GM19025 (cell line): ENCODE measurements around the gene NXPH4.
A peak's percentile ranks its signal among the peaks of the same experiment; 100 is the strongest.

Source experiments
- ATAC-seq: cut with Tn5 transposase; IDR thresholded peaks from one replicate; pipeline ENCODE4 v1.9.1; 2021; ENCODE audit warnings: mild to moderate bottlenecking, low read depth, moderate library complexity; ENCODE audit not compliant: unreplicated experiment

The NXPH4 gene

DNA sequence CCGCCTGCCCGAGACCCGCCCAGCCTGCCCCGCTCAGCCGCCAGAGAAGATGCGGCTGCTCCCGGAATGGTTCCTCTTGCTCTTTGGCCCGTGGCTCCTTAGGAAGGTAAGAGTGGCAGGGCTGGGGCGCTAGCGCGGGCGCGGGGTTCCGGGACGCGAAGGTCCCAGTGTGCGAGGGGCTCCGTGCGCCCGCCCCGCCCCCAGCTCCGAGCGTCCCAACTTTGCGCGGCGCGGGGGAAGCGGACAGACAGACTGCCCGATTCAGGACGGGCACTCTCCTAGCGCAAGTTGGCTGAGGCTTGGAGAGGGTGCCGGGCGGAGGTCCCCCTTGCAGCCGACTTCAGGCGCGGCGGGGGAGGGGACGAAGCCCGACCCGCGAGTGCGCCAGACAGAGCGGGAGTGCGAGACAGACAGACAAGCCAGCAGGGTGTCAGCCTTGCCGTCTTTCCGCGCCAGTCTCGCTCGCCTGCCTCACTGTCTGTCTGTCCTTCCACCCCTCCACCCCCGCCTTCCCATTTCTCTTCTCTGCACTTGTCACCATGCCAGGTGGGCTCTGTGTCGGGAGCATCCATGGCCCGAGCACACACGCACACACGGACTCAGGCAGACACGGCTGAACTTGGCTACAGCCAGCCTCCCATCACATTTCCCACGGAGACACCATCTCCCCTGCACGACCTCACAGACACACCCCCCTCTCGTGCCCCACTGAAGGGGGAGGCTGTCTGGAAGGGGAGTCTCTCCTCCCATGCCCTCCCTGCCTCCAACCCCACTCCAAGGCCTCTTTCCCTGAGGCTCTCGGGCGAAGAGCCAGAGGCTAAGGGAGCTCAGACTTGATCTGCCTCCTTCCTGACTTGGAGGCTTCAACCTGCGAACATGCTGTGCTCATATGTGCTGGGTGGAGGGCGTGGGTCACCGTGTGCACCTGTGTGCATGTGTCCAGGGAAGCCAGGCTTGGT, 606 bp downstream of the NXPH4 start:
- no peak for ATAC-seq

DNA sequence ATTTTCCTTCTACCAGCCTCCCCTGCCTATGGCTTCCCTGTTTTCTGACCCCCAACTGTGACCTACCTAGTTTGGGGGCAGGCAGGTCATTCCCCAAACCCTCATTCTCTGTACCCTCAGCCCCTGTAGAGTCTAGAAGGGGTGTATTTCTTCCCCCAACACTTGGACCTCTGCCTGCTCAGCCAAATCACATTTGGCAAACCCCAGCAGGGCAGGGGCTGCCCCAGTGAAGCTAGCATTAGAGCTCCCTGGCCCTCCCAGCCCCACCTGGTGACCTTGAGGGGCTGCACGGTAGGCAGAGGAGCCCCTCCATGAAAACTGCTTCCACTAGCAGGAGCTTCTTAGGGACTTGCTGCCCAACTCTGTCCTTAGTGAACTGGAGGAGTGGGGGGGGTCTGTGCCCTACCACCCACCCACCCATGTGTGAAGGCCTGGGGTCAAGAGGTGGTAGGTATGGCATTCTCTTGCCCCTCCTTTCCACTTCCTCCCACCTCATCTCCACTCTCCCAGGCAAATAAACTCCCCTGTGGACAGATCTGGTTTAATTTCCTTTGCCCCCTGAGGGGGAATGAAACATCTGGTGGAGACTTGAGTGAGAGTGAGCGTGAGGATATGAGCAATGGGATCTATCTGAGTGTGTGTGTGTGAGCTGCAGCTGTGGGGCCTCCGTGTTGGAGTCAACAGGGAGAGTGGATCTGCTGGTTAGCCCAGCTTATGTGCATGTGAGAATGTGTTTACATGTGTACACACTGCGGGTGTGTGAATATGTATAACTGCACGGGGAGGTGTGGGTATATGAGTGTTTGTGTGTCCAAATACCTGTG, 1.6 kb downstream of the NXPH4 start:
- ATAC-seq, result no peak

DNA sequence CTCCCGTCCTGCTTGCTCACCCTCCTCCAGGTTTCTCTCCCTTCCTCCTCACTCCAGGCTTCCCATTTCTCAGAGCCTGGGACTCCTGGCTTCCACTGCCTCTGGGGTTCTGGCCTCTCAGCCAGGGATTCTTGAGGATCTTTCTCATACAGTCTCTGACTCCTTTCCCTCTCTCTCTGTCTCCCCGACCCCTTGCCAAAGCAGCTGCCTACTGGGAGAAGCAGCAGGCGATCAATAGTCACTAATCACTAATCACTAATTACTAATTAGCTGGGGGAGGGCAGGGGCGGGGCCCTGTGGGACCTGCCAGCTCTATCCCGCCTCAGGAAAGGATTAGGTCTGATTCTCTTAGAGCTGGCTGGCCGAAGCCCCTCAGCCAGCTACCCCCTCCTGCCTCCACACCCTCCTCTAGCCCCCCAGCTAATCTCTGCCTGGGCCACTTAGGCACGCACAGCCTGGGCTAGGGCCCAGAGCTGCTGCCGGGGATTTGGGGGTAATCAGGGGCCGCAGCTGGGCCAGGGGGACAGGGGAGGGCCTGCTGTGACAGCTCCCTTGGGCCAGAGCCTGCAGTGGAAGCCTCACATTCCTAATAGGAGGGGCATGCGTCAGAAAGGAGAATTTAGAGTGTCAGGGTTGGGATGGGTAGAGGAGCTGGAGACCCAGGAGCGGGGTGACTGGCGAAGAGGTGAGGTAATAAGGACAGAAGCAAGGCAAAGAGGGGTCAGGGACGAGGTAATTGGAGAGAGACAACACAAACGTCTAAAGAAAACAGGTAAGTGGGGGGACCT, 2.8 kb downstream of the NXPH4 start:
- ATAC-seq, result no peak

DNA sequence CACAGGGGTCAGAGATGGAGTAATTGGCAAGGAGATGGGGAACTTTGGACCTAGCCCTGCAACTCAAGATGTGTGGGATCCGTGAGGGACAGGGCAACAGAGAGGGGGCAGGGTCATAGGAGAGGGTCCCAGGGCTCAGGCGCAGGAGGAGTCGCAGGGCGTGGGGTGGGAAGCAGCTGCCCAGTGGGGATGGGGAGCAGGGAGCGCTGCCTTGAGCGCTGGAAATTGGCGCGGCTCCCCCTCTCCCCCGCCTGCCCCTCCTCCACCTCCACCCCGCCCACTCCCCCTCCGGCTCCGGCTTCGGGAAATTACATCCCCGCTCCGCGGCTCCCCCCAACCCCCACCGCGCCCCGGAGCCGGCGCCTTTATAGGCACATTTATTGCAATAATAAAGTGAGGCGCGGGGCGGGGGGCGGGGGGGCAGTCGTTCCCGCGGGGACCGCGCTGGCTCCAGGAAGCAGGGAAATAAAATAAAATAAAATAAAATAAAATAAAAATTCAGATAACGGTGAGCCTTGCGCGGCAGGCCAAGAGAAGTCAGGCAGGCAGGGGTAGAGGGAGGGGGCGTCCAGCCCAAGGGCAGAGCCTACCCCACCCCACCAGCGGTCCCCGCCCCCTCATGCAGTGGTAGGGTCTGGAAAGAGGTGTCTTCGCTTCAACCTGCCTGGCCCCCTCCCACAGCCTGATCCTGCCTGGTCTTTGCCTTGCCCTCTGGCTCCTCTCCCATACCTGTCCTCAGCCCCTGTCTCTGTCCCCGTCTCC, 3.6 kb downstream of the NXPH4 start:
- no peak for ATAC-seq

DNA sequence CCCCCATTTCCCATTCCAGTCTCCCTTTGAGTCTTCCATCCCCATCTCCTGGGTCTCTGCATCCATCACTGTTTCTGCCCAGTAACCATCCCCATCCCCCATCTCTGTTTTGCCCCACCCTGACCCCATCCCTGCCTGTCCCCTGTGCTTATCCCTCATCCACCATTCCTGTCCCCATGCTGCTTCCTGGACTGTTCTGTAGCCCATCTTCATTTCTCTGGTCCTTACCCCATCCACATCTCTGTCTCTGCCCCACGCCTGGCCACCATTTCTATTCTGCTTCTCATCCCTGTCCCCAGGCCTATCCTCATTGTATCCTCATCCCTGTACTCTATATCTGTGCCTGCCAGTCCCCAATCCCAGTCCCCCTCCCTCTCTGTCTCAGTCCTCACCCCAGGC, 4.2 kb downstream of the NXPH4 start:
- ATAC-seq, result no peak

DNA sequence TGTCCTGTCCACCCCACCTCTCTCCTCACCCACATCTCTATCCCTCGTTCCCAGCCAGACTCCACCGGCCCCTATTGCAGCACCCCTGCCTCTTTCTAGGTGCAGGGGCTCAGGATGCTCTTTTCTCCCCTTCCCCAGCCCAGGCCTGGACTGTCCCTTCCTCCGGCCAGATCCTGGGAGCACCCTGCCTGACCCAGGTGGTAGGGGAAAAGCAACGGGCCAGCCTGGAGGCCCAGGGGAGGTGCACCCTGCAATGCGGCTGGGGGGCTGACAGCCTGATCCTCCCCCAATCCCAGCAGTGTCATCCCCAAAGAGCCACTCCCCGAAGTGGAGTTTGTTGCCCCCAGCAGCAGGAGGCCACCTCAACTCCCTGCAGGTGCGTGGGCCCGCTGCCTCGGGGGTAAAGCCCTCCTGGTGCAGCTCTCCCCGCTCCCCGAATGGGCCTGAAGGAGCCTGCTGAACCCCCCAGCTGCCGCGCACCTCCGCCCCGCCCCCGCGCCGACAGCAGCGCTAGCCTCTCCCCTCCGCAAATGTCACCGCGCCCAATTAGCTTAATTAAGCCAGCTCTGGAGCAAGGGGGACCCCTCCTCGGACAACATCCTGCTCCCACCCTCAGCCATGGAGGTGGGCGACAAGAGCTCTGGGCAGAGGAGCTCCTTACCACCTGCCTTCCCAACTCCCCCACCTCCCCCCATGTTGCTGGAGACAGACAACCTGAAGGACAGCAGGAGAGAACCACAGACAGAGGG, 4.7 kb downstream of the NXPH4 start:
- ATAC-seq, result no peak

DNA sequence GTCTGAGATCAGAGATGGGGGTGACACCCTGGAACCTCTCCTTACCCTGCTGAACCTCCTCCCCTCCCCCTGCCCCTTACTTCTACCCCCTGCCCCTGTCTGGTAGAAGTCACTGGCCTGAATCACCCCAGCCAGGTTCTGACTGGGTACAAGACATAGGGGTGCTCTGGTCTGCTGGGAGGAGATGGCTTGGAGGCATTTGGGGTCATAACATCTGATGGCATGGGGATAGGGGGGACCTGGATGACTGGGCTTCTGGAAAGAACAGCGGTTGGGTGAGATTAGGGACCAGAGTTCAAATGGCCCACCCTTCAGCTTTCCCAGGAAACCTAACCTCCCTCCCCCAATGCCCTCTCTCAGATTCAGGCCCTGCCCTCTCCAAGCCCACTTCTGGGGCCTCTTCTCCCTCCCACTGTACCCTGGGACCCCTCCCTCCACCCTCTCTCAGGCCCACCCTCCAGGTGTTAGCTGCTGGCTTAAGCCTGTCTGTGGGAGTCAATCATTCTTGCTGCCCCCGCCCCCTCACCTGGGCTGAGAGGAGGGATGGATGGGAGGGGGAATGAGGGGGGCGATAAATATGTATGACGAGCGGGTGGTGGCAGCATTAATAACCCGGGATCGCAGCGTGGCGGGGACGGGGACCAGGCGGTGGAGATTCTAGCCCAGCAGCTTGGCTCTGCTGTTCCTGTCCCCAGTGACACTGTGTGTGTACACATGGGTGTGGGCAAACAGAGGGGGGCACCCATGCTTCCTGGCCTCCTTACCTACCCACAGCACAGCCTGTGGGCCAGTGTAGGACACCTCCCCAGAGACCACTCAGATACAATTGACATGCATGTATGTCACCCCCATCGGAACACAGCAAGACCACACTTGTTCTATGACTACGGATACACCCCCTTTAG, 5.9 kb downstream of the NXPH4 start:
- ATAC-seq, result no peak

DNA sequence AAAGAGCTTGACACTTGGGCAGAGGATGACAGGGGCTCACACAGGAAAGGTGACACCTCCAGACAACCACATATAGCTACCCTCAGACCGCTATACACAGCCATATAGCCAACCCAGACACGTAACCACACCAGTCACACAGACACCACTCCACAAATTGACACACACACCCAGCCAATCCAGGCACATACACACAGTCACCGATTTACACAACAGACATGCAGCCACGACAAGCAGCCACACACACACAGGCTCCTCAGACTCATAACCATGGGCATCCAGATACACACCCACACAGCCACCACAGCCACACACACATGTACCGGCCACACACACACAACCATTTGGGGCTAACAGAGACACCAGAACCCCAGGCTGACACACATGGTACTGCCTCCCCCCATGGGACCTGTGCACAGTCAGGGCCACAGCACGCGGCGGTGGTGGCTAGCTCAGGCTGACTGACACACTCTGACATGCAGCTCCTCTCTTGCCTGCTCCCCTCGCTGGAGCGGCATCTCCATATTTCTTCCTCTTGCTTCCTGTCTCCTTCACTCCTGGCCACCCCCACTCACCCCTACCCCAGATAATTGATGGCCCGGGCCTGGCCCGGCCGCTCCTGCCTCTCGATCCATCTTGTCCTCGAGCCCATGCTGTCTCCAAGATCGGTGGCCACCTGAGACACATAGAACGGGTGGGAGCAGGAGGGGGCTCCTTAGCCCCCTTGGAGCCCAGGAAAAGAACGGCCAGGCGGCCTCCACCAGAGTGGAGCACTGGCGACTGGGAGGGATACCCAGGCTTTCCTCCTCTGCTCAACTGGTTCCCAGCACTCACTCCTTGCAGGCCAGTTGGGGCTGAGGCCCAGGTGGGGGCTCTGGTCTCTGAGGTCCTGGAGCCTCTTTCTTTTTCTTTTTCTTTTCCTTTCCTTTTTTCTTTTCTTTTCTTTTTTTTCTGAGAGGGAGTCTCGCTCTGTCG, 6.9 kb downstream of the NXPH4 start:
- no peak for ATAC-seq

DNA sequence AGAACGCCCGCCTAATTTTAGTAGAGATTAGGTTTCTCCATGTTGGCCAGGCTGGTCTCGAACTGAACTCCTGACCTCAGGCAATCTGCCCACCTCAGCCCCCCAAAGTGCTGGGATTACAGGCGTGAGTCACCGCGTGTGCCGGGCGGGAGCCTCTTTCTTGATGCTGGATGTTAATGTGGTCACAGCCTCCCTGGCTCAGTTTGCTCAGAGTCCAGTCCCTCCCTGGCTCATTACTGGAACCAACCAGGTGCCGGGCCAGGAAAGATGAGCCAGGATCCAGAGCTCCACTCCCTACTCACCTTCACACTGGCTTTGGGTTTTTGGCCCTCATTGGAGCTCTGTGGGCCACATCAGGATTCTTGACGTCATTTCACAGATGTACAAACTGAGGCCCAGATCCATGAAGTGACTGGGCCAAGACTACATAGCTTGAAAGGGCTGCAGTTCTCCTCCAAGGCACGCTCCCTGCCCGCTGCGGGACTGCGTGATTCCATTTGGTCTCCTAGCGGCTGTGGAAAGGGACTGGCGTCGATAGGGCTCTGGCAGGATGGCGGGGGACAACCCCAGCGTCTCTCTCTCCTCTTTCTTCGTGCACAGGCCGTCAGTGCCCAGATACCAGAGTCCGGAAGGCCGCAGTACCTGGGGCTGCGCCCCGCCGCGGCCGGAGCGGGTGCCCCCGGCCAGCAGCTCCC, 7.8 kb downstream of the NXPH4 start:
- no peak for ATAC-seq

DNA sequence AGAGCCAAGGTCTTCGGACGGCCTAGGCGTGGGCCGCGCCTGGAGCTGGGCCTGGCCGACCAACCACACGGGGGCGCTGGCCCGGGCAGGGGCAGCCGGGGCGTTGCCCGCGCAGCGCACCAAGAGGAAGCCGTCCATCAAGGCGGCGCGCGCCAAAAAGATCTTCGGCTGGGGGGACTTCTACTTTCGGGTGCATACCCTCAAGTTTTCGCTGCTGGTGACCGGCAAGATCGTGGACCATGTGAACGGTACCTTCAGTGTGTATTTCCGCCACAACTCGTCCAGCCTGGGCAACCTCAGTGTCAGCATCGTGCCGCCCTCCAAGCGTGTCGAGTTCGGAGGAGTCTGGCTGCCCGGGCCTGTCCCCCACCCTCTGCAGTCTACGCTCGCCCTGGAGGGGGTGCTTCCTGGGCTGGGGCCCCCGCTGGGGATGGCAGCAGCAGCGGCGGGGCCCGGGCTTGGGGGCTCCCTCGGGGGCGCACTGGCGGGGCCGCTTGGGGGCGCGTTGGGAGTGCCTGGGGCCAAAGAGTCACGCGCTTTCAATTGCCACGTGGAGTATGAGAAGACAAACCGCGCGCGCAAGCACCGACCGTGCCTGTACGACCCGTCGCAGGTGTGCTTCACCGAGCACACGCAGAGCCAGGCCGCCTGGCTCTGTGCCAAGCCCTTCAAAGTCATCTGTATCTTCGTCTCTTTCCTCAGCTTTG, 8.5 kb downstream of the NXPH4 start:
- no peak for ATAC-seq

DNA sequence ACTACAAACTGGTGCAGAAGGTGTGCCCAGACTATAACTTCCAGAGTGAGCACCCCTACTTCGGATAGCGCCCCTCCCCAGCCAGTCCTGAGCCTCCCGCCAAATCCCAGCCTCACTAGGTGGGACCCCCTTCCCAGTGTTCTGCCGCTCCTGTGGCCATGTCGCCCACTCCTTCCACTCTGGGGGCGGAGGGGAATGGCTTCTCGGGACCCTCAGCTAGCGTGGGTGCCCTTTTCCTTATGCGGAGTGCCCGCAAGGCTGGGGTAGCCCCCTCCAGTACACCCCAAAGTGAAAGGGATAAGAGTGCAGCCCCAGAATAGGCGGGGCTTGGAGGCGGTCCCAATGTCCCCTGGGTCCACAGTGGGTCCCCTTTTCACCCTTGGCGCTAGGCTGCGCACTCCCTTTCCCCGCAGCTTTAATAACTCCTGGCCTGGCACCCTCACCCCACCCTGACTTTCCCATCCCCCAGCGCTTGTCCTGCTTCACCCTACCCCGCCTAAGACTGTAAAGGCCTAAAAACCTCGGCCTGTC, 9.2 kb downstream of the NXPH4 start:
- ATAC-seq, result no peak

DNA sequence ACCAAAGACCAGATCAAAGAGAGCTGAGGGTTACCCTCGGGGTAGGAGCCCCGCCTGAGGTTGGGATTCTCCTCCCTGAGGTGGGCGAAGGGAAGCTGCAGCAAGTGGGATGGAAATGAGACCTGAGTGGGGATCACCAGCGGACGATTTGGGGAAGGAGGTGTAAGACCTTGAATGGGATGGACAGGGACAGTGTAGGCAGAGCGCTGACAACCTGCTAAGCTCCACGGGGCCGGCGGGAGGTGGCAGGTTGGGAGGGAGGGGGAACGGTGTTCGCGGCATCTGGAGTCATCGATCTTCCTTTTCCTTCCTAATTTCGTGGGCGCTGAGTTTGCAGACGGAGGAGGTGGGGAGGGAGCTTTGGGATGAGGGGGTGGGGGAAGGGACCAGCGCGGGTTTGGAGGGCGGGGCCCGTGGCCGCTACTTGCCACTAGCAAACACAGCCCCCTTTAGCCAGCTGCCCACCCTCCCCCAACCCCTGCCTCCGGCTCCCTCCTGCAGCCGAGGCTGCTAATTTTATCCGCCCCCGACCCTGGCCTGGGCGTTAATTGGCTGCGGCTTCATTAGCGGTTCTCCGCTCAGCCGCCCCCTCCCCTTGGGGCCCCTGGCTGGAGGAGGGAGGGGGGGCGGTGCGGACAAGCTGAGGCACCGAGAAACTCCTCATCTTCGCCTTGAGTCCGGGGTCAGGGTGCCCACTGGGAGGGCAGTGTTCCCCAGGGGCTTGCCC, 10.2 kb downstream of the NXPH4 start:
- ATAC-seq, result no peak

DNA sequence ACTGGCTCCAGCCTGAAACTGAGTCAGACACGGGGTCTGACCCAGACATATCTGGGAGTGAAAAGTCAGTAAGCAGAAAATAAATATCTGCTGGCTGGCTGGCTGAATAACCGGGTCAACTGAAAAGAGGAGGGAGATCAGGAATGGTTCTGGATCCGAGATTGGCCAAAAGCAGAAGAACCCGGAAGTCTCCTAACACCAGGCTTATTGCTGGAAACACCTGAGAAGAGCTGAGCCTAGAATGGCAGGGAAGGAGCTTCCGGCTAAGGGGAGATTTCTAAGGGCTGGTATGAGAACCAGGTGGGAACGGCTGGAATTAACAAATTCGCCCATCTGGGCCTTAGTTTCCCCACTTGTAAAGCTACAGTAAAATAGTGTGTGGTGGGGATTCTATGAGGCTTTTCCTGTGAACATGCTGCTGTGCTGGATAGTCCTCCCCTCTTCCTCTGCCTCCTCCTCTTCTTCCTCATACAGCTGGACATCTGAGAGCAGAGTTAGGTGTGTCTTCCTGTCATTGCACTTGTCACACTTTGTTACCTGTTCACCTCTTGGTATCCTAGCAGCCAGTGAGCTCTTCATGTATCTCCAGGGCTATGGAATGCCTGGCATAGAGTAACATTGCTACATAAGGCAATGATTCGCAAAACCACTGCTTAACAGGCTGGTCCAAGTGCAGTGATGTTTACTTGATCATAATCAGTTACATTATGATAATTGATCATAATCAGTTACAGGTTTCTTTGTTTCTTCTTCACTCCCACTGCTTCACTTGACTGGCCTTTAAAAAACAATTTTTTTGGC, 10.9 kb downstream of the NXPH4 start:
- no peak for ATAC-seq

DNA sequence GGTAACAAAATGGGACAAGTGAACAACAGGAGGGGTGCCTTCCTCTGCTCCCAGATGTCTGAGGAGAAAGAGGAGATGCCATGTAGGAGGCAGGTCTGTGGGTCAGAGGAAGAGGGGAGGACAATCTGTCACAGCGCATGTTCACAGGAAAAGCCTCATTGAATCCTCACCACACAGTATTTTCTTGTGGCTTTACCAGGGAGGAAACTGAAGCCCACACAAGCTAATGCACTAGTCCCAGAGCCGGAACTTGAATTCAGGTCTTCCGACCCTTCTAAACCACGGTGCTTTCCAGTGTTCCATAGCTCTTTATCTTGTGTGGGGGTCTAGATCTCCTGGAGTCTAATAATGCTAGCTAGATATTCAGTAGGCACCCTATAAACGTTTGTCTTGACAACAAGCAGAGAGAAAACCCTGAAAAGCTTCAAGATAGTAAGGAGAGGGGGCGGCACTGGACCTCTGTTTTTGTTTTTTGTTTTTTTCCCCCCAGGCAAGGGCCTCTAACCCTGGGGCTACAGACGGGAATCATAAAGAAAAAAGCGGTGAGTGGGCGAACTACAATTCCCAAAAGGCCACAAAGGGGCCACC, 12.5 kb downstream of the NXPH4 start:
- ATAC-seq, result peak; percentile 10
